Right lobe of liver (tissue), 4 donors: ENCODE data around the gene WWC1.

ENCODE experiments used
- POLR2A ChIP-seq: fragments of 450-650 bp; IDR thresholded peaks from one replicate; pipeline ENCODE4 v1.6.1; 2017; ENCODE audit warnings: antibody characterized with exemption, mild to moderate bottlenecking
- TF ChIP-seq, protein P1 (sequence below), 4 donors: fragments of 200-600 bp in 3 of 4; fragments of 450-650 bp in 1 of 4; IDR thresholded peaks; one replicate each; pipeline versions ENCODE4 v1.5.1 to v1.8.0; 2016 to 2022; ENCODE audit warnings: antibody characterized with exemption in 4 of 4, mild to moderate bottlenecking in 2 of 4
- donor health status: DM: no; HTN: no; CAD: no.
- donor health status: DM: no; HTN: no; CAD: no.
- donor health status: DM: no; HTN: yes; CAD: no.

DNA sequence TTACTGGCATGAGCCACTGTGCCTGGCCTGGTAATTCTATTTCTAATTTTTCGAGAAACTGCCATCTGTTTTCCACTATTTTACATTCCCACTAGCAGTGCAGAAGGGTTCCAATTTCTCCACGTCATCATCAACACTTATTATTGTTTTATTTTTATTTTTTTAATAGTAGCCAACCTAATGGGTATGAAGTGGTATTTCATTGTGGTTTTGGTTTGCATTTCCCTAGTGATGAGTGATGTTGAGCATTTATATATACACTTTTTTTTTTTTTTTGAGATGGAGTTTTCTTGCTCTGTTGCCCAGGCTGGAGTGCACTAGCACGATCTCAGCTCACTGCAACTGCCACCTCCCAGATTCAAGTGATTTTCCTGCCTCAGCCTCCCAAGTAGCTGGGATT is 28.3 kb downstream of the WWC1 start:
- TF ChIP-seq, protein P1, sequence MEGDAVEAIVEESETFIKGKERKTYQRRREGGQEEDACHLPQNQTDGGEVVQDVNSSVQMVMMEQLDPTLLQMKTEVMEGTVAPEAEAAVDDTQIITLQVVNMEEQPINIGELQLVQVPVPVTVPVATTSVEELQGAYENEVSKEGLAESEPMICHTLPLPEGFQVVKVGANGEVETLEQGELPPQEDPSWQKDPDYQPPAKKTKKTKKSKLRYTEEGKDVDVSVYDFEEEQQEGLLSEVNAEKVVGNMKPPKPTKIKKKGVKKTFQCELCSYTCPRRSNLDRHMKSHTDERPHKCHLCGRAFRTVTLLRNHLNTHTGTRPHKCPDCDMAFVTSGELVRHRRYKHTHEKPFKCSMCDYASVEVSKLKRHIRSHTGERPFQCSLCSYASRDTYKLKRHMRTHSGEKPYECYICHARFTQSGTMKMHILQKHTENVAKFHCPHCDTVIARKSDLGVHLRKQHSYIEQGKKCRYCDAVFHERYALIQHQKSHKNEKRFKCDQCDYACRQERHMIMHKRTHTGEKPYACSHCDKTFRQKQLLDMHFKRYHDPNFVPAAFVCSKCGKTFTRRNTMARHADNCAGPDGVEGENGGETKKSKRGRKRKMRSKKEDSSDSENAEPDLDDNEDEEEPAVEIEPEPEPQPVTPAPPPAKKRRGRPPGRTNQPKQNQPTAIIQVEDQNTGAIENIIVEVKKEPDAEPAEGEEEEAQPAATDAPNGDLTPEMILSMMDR (IDR thresholded peaks at IDR 0.05) = no peak
- no peak for TF ChIP-seq POLR2A
